GM23248 (cell line): ENCODE data around the gene UHRF2. TPM values are rescaled to one million over a fixed set of nuclear protein-coding genes. Genes with fewer than 3 reads are reported as not detected.

ENCODE experiments used
- DNase-seq: peaks from one replicate; pipeline ENCODE4 v3.0.0-alpha.2; 2015
- H2AFZ ChIP-seq: fragments of 200-600 bp; sonication (generic); 2 replicates; pipeline ENCODE4 v1.6.1; 2016; ENCODE audit warnings: antibody characterized with exemption
- H3F3A ChIP-seq: fragments of 200-600 bp; sonication (generic); 2 replicates; pipeline ENCODE4 v1.6.1; 2016; ENCODE audit warnings: mild to moderate bottlenecking, antibody characterized with exemption, mixed run types; ENCODE audit not compliant: insufficient read depth
- H3K27ac ChIP-seq: fragments of 200-600 bp; sonication (generic); 2 replicates; pipeline ENCODE4 v1.5.1; 2016; ENCODE audit warnings: mild to moderate bottlenecking
- H3K27me3 ChIP-seq: fragments of 200-600 bp; sonication (generic); replicated peaks from 2 replicates; pipeline ENCODE4 v1.6.1; 2016; ENCODE audit warnings: mild to moderate bottlenecking; ENCODE audit not compliant: insufficient read depth
- H3K36me3 ChIP-seq: fragments of 200-600 bp; sonication (generic); 2 replicates; pipeline ENCODE4 v1.6.1; 2016; ENCODE audit warnings: low read depth, mild to moderate bottlenecking
- H3K4me1 ChIP-seq: fragments of 200-600 bp; sonication (generic); 2 replicates; pipeline ENCODE4 v1.6.1; 2016; ENCODE audit warnings: mild to moderate bottlenecking; ENCODE audit not compliant: insufficient read depth
- H3K4me2 ChIP-seq: fragments of 200-600 bp; sonication (generic); one replicate; pipeline ENCODE4 v1.6.1; 2016; ENCODE audit warnings: mild to moderate bottlenecking; ENCODE audit not compliant: unreplicated experiment
- H3K4me3 ChIP-seq: fragments of 200-600 bp; sonication (generic); 2 replicates; pipeline ENCODE4 v1.5.1; 2016; ENCODE audit warnings: mild to moderate bottlenecking
- H3K79me2 ChIP-seq: fragments of 200-600 bp; sonication (generic); 2 replicates; pipeline ENCODE4 v1.6.1; 2016; ENCODE audit warnings: mild to moderate bottlenecking; ENCODE audit not compliant: insufficient read depth
- H3K9ac ChIP-seq: fragments of 200-600 bp; sonication (generic); 2 replicates; pipeline ENCODE4 v1.6.1; 2016; ENCODE audit warnings: mild to moderate bottlenecking
- H3K9me2 ChIP-seq: fragments of 200-600 bp; sonication (generic); 2 replicates; pipeline ENCODE4 v1.6.1; 2016; ENCODE audit warnings: mixed run types, mild to moderate bottlenecking, moderate library complexity; ENCODE audit not compliant: insufficient read depth
- H3K9me3 ChIP-seq: fragments of 200-600 bp; sonication (generic); one replicate; pipeline ENCODE4 v1.6.1; 2017; ENCODE audit warnings: low read depth
- H4K20me1 ChIP-seq: fragments of 200-600 bp; sonication (generic); 2 replicates; pipeline ENCODE4 v1.6.0; 2016; ENCODE audit not compliant: insufficient read depth
- EZH2 ChIP-seq: fragments of 200-600 bp; sonication (generic); IDR thresholded peaks from 2 replicates; pipeline ENCODE4 v1.6.1; 2018; ENCODE audit warnings: antibody characterized with exemption, mild to moderate bottlenecking; ENCODE audit not compliant: insufficient read depth, poor library complexity, severe bottlenecking
- EZH2phosphoT487 ChIP-seq: fragments of 200-600 bp; sonication (generic); IDR thresholded peaks from 2 replicates; pipeline ENCODE4 v1.6.1; 2018; ENCODE audit warnings: antibody characterized with exemption, moderate library complexity, mild to moderate bottlenecking, low read depth; ENCODE audit not compliant: insufficient read depth
- WGBS, 2 experiments: methylation state at CpG; one replicate each; pipeline ENCODE4 v1.1.6; 2015 to 2017; ENCODE audit warnings: low lambda C conversion rate in 2 of 2, low coverage in 1 of 2; ENCODE audit errors: missing lambda C conversion rate in 2 of 2; 5-methylcytosine and 5-hydroxymethylcytosine counted together
- in situ Hi-C: fragments of 300-500 bp; cut with MboI; formaldehyde crosslinking; loops from 2 replicates; pipeline ENCODE4 v1.15.0; 2020
- polyA plus RNA-seq: library from polyadenylated mRNA; unstranded; fragments of >200 nt; fragmentation: Nextera tagmentation; extraction: Ambion mirVana; gene quantifications from 2 replicates; pipeline ENCODE4 v1.2.1, GENCODE V29; 2016
- total RNA-seq: library from RNA; depleted of rRNA; stranded (reverse); fragments of >200 nt; shearing (Covaris generic); gene quantifications from 2 replicates; pipeline ENCODE4 v1.2.3, GENCODE V29; 2014

The UHRF2 gene
- total and polyA plus RNA-seq, 2 experiments from 2014 or later: 25.8 to 53.1 TPM

GRCh38 chr9:6473151-6473550 is 60.2 kb downstream of the UHRF2 start:
- DNase-seq: no peak
- Histone ChIP-seq H3K36me3 (peaks cover 8% of the 10 kb centered on the region; the same call in 1 of the 2 replicates), H2AFZ (no peak overlapping the region), H3K9me3 (no peaks in the 10 kb centered on the region), H3K9ac (no peak overlapping the region), H3K27ac (no peak overlapping the region), H3K4me2 (no peak overlapping the region), H3K4me1 (no peaks in the 10 kb centered on the region), H3K9me2 (no peaks in the 10 kb centered on the region), H3F3A (no peaks in the 10 kb centered on the region), H3K27me3 (no peaks in the 10 kb centered on the region), H4K20me1 (no peaks in the 10 kb centered on the region), H3K79me2 (peaks cover 97% of the 10 kb centered on the region), H3K4me3 (no peak overlapping the region)
- in situ Hi-C loops: no loop called here
- TF ChIP-seq EZH2phosphoT487 (no peak), EZH2 (no peak)
- WGBS, 2 experiments: 95 to 96% methylated on average over 2 of the region's 2 CpGs

GRCh38 chr9:6479959-6480358 is 67.0 kb downstream of the UHRF2 start:
- 97 to 100% methylated on average over 2 of the region's 2 CpGs for WGBS, 2 experiments
- in situ Hi-C loops: no loop called here
- Histone ChIP-seq H3K27me3 (no peaks in the 10 kb centered on the region), H3K9me3 (no peaks in the 10 kb centered on the region), H2AFZ (no peak overlapping the region), H3K9ac (no peak overlapping the region), H3K27ac (no peak overlapping the region), H3K9me2 (no peaks in the 10 kb centered on the region), H3K4me1 (no peaks in the 10 kb centered on the region), H3K4me2 (no peak overlapping the region), H4K20me1 (no peaks in the 10 kb centered on the region), H3K4me3 (no peak overlapping the region), H3K79me2 (peaks cover 78% of the 10 kb centered on the region), H3F3A (0 out of 2 replicates have a peak, but pooled peaks cover 5% of the 10 kb centered on the region), H3K36me3 (peaks cover 44% of the 10 kb centered on the region)
- TF ChIP-seq EZH2: no peak
- TF ChIP-seq EZH2phosphoT487: no peak
- no peak for DNase-seq

GRCh38 chr9:6484210-6484609 is 71.2 kb downstream of the UHRF2 start:
- peaks cover 66% of the 10 kb centered on the region for H3K79me2 ChIP-seq
- no peak for TF ChIP-seq EZH2phosphoT487
- no peak for TF ChIP-seq EZH2
- no peaks in the 10 kb centered on the region for H3K9me3 ChIP-seq
- H3K4me2 ChIP-seq: no peak overlapping the region
- no peak overlapping the region for H3K4me3 ChIP-seq
- H3K27me3 ChIP-seq: no peaks in the 10 kb centered on the region
- H3K9me2 ChIP-seq: no peaks in the 10 kb centered on the region
- DNase-seq: no peak
- H4K20me1 ChIP-seq: no peaks in the 10 kb centered on the region
- H3K27ac ChIP-seq: no peak overlapping the region
- in situ Hi-C loops: no loop called here
- H3K9ac ChIP-seq: no peak overlapping the region
- 93 to 97% methylated on average over 2 of the region's 2 CpGs for whole genome bisulfite sequencing, 2 experiments
- no peak overlapping the region for H2AFZ ChIP-seq
- no peaks in the 10 kb centered on the region for H3K4me1 ChIP-seq
- H3F3A ChIP-seq: peaks cover 5% of the 10 kb centered on the region; the same call in 1 of the 2 replicates
- H3K36me3 ChIP-seq: peaks cover 53% of the 10 kb centered on the region

GRCh38 chr9:6488395-6488794 is 75.4 kb downstream of the UHRF2 start:
- DNase-seq: peak; percentile 2
- peaks cover 74% of the 10 kb centered on the region for H3K79me2 ChIP-seq
- H2AFZ ChIP-seq: no peak overlapping the region
- no peak for TF ChIP-seq EZH2
- no peak for TF ChIP-seq EZH2phosphoT487
- H3K4me1 ChIP-seq: no peaks in the 10 kb centered on the region
- H3K27ac ChIP-seq: no peak overlapping the region
- in situ Hi-C loops: no loop called here
- no peak overlapping the region for H3K4me2 ChIP-seq
- H3K27me3 ChIP-seq: no peaks in the 10 kb centered on the region
- H3K36me3 ChIP-seq: peaks cover 40% of the 10 kb centered on the region
- H4K20me1 ChIP-seq: no peaks in the 10 kb centered on the region
- H3K9ac ChIP-seq: no peak overlapping the region
- no peak overlapping the region for H3K4me3 ChIP-seq
- no peaks in the 10 kb centered on the region; the same call in 1 of the 2 replicates for H3F3A ChIP-seq
- no peaks in the 10 kb centered on the region for H3K9me2 ChIP-seq
- 94 to 98% methylated on average over 7 of the region's 7 CpGs for WGBS, 2 experiments
- no peaks in the 10 kb centered on the region for H3K9me3 ChIP-seq

GRCh38 chr9:6489099-6489498 is 76.1 kb downstream of the UHRF2 start:
- no peaks in the 10 kb centered on the region for H3K4me1 ChIP-seq
- H3K9me2 ChIP-seq: no peaks in the 10 kb centered on the region
- H3K9ac ChIP-seq: no peak overlapping the region
- H3K27ac ChIP-seq: no peak overlapping the region
- no peak overlapping the region for H3K4me3 ChIP-seq
- H3K79me2 ChIP-seq: peaks cover 79% of the 10 kb centered on the region
- no peak overlapping the region for H3K4me2 ChIP-seq
- H2AFZ ChIP-seq: no peak overlapping the region
- TF ChIP-seq EZH2 (no peak), EZH2phosphoT487 (no peak)
- H3K27me3 ChIP-seq: no peaks in the 10 kb centered on the region
- 97 to 100% methylated on average over 1 of the region's 1 CpG for WGBS, 2 experiments
- no peaks in the 10 kb centered on the region; the same call in 1 of the 2 replicates for H3F3A ChIP-seq
- no peak for DNase-seq
- no peaks in the 10 kb centered on the region for H4K20me1 ChIP-seq
- in situ Hi-C loops: no loop called here
- peaks cover 47% of the 10 kb centered on the region for H3K36me3 ChIP-seq
- H3K9me3 ChIP-seq: no peaks in the 10 kb centered on the region
